NOMO-1 treated with DMSO at 0.1 percent for 48 hours (cell line): ENCODE results near the gene MLANA.
A peak's percentile ranks its signal among the peaks of the same experiment; 100 is the strongest.
"Not testable (repeated sequence)": the region's sequence is repeated elsewhere in the genome, so short reads cannot be mapped to it uniquely, and the experiment has no call there.

Experiments
- DNase-seq: peaks from one replicate; lab custom pipeline; 2025; ENCODE audit not compliant: unreplicated experiment; lab: John Stamatoyannopoulos, UW

Gene MLANA

GRCh38 chr9:5869315-5870019 is 21.2 kb upstream of the MLANA start:
- DNase-seq, result no peak

GRCh38 chr9:5870020-5870339 is 20.7 kb upstream of the MLANA start:
- DNase-seq, result no peak

DNA sequence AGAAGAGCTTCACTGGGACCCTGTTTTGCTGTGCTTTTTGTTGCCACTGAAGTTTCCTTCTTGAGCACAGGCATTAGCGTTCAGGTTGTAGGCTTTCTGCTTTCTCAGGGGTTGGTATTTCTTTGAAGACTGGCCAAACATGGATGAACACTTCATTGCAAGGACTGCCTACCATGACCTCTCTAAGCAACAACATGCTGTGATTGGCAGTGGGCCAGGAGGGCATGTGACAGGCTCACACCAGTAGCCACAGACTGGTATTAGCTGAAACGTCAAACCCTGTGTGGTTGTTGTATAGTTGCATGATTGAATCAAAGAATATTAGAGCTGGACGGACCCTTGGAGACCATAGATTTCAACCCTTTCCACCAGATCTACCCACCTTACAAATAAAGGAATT is 20.0 kb upstream of the MLANA start:
- DNase-seq, result no peak

DNA sequence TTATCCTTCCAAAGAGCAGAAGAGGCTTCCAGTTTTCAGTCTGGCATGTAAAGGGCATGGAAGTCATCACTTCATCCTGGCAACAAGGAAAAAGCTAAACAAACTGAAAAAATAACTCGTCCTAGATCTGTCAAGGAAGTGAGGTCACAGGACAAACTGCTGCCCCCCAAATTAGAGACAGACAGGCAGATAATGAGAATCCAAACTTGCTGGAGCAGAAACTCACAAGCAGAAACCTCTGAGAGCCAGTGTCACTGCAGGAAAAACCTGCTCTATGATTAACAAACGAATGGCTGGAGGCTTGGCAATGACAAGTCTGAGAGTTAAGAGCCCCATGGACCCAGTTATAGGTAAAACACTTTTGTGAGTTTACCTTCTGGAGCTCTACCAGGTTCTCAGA is 18.9 kb upstream of the MLANA start:
- DNase-seq, result no peak

DNA sequence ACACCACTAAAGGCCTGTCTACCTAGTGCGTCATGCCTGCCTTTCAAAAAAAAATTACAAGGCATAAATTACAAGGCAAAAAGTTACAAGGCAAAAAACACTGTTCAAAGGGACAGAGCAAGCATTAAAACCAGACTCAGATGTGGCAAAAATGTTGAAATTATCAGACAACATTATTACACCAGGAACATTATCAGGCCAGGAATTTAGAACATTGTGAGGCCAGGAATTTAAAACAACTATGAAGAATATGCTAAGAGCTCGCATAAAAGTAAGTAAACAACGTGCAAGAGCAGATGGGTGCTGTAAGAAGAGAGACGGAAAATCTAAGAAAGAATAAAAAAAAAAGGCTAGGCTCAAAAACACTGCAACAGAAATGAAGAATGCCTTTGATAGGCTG is 18.2 kb upstream of the MLANA start:
- DNase-seq, result no peak

DNA sequence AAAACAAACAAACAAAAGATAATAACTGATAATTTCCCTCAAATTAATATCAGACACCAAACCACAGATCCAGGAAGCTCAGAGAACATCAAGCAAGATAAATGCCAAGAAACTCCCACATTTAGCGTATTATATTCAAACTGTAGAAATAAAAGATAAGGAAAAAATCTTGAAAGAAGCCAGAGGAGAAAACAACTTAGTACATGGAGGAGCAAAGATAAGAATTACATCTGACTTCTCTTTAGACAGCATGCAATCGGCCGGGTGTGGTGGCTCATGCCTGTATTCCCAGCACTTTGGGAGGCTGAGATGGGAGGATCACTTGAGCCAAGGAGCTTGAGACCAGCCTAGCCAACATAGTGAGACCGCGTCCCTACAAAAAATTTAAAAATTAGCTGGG is 17.2 kb upstream of the MLANA start:
- no peak for DNase-seq

DNA sequence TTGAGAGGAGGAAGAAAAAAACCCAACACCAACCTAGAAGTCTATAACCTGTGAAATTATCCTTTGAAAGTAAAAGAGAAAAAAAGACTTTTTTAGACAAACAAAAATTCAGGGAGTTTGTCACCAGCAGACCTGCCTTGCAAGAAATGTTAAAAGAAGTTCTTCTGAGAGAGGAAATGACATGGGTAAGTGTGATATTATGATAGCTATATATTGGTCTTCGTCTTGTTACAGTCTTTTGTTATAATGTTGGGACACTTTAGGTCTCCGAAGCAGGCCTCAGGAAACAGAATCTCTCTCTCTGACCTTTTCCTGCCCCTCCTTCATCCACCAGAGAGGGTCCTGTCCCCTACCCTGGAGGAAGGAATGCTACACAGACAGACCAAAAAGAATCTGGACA is 16.6 kb upstream of the MLANA start:
- no peak for DNase-seq

- no peak for DNase-seq
Measured at GRCh38 chr9:5876026-5876425, 14.7 kb upstream of the MLANA start.

DNA sequence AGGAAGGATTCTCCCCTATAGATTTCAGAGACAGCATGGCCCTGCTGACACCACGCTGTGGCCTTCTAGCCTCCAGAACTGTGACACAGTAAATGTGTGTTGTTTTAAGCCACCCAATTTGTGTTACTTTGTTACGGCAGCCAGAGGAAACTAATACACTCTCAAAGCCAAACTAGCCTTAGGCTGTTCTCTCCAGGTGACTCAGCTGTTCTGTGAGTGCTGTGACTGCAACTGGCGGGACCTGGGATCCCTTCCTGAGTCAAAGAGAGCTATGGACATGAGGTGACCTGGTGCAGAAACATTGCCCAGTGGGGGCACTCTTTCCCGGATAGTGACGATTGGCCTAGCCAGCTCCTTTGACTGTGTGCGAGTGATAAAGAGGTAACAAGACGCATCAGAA is 14.0 kb upstream of the MLANA start:
- no peak for DNase-seq

- DNase-seq, result peak; percentile 20
Measured at GRCh38 chr9:5879419-5880181, 11.1 kb upstream of the MLANA start.

DNA sequence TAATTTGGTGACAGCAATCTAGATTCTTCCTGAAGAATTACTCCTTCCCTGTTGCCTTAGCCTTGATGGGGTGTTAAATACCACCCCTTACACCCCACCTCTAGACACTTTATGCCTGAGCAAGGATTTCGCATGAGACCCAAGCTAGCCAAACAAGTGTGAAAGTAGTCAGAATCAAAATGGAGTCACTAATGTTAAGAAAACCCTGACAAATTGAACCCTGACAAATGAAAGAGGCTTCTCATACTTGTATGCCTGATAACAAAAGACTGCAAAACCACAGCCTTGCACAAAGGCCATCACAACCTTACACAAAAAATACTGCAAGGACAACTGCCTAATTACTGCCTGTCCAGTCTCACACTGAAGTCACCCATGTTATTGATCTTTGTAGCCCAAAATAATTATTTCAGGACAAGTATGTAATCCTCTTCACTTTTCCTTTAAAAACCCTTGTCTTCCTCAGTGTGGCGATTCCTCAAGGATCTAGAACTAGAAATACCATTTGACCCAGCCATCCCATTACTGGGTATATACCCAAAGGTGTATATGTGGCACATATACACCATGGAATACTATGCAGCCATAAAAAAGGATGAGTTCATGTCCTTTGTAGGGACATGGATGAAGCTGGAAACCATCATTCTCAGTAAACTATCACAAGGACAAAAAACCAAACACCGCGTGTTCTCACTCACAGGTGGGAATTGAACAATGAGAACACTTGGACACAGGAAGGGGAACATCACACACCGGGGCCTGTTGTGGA is 8.3 kb upstream of the MLANA start:
- not testable (repeated sequence) for DNase-seq

GRCh38 chr9:5884191-5884590 is 6.5 kb upstream of the MLANA start:
- DNase-seq, result no peak

DNA sequence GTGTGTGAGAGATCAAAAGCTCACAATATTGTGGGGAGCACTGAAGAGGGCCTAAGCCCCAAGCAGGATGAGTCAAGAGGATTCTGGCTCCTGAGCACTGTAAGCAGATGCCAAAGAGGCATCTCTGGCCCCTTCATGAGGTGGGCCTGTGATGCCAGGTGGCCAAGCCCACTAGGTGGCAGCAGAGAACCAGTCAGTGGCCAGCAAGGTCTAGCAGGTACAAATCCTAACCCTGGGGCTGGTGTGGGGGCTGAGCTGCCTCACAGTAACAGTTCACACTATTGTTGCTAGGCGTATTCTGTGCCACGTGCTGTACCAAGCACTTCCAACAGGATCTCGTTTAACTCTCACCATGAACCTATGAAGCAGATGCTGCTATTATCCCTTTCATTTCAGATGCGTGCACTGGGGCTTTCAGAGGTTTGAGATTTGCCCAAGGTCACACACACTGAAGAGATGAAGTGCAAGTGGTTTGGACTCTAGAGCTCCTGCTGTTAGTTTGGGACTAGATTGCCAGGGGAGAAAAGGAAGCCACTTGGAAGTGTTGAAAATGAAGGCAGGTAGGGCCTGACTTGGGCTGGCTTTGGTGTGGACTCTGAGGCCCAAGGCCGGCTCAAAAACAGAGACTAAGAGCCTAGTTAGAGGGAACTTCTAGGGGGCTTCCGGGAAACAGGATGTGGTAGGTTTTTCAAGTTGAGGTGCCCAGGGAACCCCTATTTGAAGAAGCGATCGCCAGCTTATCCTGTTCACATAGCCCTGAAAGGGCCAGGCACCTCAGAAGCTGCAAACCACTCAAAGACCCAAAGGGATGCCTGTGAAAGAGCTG is 4.4 kb upstream of the MLANA start:
- DNase-seq, result peak; percentile 30

DNA sequence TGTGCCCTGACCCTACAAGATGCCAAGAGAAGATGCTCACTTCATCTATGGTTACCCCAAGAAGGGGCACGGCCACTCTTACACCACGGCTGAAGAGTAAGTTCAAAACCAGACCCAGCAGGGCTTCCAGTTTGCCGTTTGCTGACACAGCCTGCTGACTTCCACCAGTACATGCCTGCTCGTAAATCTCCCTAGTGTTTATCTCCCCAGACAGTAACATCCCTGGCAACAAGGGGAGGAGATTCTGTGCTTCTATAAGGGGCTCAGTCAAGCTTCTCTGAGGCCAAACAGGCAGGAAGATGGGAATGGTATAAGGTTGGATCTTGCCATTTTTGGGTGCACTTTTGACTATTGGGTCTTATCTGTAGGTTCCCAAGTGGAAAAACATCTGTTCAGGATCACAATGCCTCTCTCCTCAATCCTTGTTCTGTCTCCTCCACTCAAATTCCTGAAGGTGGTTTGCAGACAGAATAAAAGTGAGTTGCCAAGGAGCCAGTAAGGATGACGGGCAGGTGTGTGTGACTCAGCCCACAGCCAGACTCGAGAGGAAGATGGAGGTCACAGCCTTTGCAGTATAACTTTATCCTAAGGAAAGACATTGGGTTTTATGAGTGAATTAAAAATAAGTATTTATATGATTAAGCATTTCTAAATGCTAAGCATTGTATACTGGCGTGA is 1.9 kb downstream of the MLANA start:
- no peak for DNase-seq

GRCh38 chr9:5893134-5893505 is 2.4 kb downstream of the MLANA start:
- DNase-seq, result no peak

DNA sequence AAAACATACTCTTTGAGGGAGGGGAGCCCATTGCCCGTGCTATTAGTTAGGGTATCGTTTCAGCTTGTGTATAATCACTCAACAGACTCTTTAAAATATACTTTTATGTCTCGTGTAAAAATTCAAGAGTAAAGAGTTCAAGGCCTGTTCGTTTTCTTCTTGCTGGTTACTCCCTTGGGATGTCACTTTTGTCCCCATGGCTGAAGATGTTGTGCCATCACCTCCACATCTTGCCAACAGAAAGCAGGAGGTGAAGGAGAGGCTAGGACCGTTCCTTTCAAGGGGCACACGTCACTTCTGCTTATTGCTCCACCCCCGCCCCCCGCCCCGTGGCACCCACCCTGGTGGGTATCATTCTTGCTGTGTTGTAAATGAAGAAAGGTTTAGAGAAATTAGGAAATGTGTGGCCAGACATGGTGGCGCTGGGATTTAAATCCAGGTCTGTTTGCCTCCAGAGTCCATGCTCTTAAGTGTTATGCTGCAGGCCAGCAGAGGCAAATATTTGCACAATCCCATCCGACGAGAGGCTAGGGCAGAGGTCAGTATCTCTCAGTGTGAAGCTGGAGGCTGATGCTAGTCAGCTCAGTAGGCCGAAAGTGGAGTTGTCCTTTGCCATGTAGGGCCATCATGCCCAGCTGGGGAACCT is 3.0 kb downstream of the MLANA start:
- DNase-seq, result no peak

GRCh38 chr9:5894237-5894959 is 3.7 kb downstream of the MLANA start:
- DNase-seq, result no peak

DNA sequence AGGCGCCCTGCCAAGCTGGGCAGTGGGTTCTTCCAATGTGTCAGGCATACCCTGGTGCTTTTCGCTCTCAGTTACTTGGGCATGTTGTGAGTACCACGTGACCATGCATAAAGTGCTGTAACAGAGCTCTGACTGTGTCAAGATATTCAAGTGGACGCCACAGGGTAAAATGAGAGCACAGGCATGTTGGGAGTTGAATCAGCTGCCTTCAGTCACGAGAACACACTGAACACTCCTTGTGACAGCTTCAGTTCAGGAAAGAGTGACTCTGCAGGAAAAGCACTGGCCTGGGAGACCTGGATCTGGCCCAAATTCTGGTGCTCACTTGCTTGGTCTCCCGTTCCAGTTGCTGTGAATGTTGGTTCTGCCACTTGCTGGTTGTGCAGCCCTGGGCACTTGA is 5.1 kb downstream of the MLANA start:
- no peak for DNase-seq

DNA sequence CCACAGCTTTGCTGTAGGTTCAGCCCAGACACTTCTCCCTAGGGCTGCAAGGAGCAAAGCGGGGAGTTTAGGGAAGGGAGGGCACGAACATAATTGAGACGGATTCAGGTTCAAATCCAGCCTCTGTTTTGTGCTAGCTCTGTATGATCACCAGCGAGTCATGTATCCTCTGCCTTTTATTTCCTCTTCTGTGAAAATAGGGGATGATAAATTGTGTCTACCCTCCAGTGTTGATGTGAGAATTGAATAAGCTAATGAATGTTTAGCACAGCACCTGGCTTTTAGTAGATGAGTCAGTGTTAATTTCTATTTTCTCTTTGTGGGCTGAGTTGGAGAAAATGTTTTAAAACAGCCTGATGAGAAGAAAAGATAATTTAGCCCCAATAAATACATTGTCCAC is 6.2 kb downstream of the MLANA start:
- DNase-seq, result no peak

- DNase-seq, result no peak
Measured at GRCh38 chr9:5897851-5898250, 7.2 kb downstream of the MLANA start.
